Medulla oblongata (tissue), 1 donor: ENCODE measurements around the gene CLASRP.
"Not testable (repeated sequence)": the region's sequence is repeated elsewhere in the genome, so short reads cannot be mapped to it uniquely, and the experiment has no call there.

Experiments used
- DNase-seq: peaks from one replicate; pipeline ENCODE4 v3.0.0-alpha.2; 2015; ENCODE audit errors: extremely low spot score

The CLASRP gene, protein sequence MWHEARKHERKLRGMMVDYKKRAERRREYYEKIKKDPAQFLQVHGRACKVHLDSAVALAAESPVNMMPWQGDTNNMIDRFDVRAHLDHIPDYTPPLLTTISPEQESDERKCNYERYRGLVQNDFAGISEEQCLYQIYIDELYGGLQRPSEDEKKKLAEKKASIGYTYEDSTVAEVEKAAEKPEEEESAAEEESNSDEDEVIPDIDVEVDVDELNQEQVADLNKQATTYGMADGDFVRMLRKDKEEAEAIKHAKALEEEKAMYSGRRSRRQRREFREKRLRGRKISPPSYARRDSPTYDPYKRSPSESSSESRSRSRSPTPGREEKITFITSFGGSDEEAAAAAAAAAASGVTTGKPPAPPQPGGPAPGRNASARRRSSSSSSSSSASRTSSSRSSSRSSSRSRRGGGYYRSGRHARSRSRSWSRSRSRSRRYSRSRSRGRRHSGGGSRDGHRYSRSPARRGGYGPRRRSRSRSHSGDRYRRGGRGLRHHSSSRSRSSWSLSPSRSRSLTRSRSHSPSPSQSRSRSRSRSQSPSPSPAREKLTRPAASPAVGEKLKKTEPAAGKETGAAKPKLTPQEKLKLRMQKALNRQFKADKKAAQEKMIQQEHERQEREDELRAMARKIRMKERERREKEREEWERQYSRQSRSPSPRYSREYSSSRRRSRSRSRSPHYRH

DNA sequence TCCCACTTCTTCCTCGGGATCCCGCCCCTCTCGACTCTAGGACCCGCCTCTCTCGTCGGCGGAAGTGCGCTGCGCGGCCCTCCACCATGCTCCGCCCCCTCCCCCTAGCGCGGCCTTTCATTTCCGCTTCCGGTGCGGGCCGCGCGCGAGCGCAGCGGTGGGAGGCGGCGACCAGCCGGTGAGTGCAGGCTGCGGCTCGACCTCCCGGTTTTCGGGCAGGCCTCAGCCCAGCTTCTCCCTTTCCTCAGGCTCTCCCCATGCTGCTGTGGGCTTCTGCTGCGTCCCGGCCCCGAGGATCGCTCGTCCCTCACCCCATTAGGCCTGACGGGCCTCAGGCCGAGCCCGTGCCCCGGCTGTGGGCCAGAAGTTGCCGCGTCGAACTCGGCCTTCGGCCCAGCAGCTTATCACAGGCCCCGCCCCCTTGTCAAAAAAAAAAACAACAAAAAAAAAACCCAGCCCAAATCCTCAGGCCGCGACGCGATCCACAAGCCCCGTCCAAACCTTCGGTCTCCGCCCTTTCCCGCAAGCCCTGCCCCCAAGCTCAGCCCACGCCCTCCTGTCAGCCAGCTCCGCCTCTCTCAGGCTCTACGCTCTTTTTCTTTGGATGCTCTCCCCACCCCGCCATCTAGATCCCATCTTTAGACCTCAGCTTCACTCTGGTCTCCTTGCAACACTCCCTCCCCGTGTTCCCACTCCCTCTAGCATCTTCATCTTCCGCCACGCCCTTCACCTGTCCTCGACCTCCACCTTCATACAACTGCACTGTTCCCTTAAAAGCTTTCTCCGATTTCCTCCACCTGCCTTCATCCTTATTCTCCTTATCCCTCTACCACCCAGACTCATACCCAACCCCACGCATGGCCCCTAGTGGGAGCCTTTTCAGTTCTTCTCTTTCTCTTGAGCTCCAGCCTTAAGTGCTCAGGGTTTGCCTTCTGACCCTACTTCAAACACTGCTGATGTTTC is at the start of gene CLASRP:
TSS of gene CLASRP (plus strand) at position 115 of the 963 bp plus-strand sequence. CDS start 1,168 bp downstream, outside the sequence.
- DNase-seq: peak; percentile 95

DNA sequence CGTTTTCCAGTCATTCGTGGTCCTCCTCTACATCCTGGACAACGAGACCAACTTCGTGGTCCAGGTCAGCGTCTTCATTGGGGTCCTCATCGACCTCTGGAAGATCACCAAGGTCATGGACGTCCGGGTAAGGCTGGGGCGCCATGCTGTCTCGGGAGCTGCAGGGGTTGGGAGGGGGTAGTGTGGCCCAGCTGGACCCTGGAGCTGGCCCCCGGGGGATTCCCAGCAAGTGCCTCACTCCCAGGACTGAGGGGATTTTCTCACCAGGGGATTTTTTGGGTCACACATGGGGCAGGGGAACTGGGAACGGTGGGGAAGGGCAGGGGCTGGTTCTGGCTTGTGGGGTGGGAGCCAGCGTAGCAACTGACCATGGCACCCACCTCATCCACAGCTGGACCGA is 48.4 kb upstream of the CLASRP start:
- DNase-seq: no peak

DNA sequence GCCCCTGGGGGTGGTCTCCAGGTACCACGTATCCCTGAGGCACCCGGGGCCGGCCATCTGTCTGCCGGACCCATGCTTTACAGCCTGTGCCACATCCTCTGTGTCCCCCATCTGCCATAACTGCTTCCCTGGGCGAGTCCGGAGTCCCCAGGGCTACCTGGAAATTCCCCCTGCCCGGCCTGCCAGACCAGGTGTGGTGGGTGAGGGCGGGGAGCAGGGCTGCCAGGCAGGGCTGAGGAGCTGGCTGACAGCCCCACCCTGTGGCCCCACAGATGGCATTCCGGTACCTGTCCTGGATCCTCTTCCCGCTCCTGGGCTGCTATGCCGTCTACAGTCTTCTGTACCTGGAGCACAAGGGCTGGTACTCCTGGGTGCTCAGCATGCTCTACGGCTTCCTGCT is 47.9 kb upstream of the CLASRP start:
- no peak for DNase-seq

DNA sequence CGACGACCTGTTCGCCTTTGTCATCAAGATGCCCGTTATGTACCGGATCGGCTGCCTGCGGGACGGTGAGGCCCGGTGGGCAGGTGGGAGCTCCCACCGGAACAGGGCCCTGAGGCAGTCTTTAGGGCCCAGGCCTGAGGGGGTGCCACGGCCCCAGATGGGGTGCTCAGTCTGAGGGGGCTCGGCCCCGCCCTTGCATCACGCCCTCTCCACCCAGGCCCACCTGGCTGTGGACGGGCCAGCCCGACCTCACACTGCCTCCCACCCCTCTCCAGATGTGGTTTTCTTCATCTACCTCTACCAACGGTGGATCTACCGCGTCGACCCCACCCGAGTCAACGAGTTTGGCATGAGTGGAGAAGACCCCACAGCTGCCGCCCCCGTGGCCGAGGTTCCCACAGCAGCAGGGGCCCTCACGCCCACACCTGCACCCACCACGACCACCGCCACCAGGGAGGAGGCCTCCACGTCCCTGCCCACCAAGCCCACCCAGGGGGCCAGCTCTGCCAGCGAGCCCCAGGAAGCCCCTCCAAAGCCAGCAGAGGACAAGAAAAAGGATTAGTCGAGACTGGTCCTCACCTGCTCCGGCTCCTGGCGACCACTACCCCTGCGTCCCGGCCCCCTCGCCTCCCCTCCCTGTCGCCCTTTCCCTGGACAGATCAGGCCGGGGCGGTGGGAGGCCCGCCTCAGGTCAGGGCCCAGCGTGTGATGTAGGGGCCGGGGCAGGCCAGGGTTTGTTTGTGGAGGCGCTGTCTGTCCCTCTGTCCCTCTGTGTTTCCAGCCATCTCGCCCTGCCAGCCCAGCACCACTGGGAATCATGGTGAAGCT is 46.3 kb upstream of the CLASRP start:
- DNase-seq: no peak

DNA sequence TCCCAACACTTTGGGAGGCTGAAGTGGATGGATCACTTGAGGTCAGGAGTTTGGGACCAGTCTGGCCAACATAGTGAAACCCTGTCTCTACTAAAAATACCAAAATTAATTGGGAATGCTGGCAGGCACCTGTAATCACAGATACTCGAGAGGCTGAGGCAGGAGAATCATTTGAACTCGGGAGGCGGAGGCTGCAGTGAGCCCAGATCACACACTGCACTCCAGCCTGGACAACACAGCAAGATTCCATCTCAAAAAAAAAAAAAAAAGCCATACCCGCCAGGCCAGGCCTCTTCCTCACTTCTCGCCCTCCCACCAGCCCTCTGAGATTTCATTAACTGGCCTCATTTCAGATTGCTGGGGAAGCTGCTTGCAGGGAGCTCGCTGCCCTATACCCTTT is 45.3 kb upstream of the CLASRP start:
- DNase-seq: no peak

DNA sequence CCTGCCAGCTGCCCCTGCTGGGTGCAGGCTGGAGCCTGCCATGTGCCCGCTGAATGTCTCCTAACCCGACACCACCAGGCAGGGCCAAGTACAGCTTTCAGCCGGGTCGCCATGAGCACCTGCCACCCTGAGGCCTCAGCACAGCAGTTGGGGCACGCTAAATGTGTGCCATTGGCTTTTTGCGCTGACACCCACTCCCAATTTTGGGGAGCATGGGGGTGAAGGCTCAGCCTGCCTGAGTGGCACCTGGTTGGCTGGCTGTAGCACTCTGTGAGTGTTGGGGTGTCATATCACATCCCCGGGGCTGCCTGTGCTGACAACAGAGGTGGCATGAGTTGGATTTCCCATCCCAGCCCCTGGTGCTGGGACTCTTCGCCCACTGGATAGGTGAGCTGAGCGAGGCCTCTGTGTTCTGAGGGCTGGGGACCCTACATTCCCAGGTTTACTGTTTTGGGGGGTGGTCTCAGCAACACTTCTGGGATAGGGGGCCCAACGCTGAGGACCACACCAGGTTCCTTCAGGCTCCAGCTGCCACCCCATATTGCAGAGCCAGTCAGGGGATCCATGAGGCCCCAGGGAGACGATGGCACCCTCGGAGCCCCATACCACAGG is 44.8 kb upstream of the CLASRP start:
- DNase-seq: no peak

DNA sequence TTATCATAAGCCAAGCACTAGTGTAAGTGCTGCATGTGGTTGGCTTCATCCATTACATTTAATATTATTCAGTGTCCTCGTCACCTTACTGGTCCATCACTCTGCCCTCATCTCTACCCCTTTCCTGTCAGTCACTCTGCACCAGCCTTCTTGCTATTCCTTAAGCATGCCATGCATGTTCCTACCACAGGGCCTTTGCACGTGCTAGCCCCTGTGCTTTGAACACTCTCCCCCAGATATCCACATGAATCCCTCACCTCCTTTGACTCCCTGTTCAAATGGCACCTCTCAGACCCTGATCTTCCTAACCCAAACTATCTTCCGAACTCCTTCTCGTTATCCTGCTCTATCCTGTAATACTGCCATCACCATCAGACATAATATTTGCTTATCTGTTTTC is 40.8 kb upstream of the CLASRP start:
- no peak for DNase-seq

DNA sequence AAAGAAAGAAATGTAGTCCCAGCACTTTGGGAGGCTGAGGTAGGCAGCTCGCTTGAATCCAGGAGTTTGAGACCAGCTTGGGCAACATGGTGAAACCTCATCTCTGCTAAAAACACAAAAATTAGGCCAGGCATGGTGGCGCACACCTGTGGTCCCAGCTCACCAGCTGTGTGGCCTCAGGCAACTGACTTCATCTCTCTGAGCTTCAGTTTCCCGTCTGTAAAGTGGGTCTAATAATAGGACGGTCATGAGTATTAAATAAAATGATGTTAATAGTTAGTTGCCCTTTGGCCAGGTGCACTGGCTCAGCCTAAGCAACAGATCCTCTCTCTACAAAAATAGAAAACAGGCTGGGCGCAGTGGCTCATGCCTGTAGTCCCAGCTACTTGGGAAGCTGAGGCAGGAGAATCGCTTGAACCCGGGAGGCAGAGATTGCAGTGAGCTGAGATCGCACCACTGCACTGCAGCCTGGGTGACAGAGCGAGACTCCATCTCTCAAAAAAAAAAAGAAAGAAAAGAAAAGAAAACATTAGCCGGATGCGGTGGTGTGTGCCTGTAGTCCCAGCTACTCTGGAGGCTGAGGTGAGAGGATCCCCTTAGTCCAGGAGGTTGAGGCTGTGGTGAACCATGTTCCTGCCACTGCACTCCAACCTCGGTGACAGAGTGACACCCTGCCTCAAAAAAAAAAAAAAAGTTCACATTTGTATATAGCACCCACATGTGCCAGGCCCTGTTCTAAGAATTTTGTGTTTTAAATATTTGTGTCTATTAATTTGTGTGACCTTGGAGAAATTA is 39.5 kb upstream of the CLASRP start:
- not testable (repeated sequence) for DNase-seq

DNA sequence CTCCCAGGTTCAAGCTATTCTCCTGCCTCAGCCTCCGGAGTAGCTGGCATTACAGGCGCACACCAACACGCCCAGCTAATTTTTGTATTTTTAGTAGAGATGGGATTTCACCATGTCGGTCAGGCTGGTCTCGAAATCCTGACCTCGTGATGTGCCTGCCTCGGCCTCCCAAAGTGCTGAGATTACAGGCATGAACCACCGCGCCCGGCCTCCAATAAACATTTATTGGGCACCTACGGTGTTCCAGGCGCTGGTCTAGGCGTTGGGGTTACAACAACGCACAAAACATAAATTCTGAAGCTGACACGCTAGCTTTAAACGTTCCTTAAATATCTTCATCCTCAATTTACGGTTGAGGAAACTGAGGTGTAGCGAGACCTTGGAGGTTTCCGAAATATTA is 38.2 kb upstream of the CLASRP start:
- DNase-seq: not testable (repeated sequence)

DNA sequence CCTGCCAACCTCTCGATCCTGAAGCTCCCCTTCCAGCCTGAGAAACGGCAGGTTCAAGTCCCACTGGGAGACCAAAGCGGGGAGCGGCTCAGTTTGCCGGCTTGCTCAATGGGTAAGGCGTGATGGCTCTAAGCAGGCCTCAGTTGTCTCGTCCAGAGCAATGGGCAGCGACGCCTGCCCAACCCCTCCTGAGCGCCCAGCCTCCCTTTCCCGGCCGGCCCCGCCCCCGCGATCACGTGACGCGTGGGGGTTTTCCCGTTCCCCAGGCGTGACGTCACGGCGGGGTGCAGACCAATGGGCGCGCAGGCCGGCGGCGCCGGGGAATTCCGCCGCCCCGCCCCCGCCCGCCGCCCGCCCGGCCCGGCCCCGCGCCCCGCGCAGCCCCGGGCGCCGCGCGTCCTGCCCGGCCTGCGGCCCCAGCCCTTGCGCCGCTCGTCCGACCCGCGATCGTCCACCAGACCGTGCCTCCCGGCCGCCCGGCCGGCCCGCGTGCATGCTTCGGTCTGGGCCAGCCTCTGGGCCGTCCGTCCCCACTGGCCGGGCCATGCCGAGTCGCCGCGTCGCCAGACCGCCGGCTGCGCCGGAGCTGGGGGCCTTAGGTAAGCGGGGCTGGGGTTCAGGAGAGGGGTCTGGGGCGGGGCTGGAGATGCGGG is 37.6 kb upstream of the CLASRP start, which contains the start of gene RELB:
TSS of gene RELB (plus strand) at position 378 of the 653 bp plus-strand sequence. CDS start at position 494, 116 bp downstream.
- DNase-seq: peak; percentile 93

DNA sequence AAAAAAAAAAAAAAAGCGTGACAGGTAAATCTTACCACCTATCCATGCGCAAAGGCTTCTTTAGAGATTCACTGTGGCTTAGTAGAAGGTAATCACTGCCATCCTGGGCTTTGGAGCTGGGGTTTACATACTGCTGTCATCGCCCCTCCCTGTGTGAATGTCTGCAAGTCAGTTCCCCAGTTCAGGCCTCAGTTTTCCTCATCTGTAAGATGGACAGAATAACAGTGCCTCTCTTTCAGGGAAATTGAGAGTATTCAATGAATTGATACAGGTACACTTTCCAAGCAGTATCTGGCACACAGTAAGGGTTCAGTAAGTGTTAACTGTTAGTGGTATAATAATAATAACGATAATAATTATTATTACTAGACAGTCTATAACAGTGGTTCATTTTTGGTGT is 35.4 kb upstream of the CLASRP start:
- no peak for DNase-seq

DNA sequence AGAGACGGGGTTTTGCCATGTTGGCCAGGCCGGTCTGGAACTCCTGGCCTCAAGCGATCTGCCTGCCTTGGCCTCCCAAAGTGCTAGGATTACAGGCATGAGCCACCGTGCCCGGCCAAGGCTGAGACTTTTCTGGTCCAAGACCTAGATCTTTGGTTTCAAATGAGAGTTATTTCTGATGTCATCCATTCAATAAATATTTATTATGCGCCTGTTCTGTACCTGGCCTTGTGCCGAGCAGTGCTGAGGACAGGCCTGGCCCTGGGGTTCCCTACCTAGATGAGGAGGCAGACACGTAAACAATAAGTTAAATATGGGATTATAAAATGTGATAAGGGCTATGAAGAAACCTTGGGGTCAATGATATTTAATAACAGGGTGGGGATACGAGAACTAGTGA is 33.1 kb upstream of the CLASRP start:
- no peak for DNase-seq

DNA sequence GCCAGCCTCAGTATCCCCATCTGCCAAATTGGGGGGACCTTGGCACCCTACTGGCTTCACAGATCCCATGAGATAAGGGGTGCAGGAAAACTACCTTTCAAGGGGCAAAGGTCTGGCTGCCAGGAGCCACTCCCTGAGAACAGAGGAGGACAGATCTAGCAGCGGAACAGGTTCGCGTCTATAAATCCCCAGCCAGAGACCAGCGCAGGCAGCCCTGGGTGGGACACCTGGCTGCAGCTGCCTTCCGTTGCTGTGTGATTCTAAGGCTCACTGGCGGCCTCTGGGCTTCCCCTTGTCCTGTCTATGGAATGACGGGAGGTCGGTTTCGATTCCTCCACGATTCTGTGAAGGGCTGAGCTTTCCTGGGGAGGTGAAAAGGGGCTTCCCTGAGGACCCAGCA is 30.3 kb upstream of the CLASRP start:
- DNase-seq: no peak

DNA sequence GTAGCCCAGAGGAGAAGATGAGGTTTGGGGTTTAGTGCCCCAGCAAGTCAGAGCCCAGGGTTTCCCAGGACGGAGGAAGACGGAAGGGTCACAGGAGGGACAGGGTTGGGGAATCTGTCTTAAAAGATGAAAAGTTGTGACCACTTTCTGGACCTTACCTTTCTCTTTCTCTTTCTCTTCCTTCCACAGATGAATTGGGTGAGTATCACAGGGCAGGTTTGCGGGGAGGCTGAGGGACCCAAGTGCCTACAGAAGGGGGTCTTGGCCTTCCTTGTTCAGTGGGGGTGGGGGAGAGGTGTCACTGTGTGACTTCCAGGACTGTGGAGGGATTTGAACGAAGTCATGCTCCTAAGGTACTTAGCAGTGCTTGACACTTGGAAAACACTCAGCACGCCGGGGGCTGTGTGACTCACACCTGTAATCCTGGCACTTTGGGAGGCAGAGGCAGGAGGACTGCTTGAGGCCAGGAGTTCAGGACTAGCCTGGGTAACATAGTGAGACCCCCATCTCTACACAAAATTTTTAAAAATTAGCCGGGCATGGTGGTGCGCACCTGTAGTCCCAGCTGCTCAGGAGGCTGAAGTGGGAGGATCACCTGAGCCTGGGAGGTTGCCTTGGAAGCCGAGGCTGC is 29.1 kb upstream of the CLASRP start:
- DNase-seq: no peak

DNA sequence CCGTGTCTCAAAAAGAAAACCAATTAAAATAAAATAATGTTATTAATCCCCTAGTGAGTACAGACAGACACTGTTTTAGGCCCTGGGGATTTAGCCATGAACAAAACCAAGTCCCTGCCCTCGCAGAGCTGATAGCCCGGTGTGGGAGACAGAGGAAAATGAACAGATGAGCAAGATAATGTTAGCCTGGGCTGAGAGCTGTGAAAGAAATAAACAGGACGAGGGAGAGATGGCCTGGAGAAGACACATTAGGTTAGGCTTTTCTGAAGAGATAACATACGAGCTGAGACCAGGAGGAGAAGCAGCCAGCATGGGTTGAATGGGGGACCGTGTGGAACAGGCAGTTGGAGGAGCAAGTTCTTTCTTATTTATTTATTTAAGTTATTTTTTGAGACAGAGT is 28.5 kb upstream of the CLASRP start:
- DNase-seq: no peak

DNA sequence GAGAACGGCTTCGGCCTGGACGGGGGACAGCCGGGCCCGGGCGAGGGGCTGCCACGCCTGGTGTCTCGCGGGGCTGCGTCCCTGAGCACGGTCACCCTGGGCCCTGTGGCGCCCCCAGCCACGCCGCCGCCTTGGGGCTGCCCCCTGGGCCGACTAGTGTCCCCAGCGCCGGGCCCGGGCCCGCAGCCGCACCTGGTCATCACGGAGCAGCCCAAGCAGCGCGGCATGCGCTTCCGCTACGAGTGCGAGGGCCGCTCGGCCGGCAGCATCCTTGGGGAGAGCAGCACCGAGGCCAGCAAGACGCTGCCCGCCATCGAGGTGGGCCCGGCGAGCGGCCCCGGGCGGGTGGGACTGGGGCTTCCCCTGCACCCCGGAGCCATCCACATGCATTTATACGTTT is 26.9 kb upstream of the CLASRP start:
- DNase-seq: no peak

DNA sequence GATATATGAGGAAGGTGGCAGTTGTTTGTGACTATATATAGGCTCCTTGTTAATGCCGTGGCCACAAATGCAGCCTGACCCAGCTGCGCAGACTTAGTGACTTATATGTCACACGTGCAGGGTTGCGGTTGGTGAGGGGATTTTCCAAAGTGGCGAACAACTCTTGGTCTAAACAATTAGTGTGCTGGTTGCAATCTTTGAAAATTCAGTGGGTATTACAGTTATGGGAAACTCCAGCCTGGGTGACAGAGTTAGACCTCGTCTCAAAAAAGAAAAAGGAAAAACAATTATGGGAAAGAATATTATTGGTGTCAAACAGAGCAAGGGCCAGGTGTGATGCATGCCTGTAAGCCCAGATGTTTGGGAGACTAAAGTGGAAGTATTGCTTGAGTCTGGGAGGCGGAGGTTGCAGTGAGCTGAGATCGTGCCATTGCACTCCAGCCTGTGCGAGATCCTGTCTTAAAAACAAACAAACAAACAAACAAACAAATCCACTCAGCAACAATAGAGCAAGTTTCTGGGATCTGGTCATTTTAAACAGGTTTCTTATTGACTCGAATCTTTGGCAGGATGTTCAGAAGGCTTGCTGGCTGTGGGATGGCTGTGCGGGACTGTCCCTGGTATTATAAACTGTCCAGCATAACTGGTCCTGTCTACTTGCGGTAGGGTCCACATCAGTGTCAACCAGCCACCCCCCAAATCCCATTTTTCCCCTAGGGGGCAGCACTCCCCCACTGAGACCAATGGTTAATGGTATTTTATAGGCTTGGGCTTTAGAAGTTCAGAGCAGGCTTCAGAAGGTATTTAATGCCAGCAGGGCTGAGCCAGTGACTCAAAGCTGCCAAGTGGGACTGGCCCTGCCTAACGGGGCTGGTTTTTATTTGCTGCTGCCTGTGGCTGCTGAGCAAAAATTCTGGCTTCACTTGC is 22.2 kb upstream of the CLASRP start:
- DNase-seq: peak; percentile 89

DNA sequence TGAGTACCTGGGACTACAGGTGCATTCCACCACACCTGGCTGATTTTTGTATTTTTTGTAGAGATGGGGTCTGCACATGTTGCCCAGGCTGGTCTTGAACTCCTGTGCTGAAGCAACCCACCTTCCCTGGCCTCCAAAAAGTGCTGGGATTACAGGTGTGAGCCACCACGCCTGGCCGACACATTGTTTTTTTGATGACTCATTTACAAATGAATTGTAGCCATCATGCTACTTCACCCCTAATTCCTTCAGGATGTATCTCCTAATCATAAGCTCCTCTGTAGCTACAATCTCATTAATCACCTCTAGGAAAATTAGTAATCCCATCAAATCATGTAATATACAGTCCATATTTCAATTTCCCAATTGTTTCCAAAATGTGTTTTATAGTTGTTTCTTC is 19.7 kb upstream of the CLASRP start:
- no peak for DNase-seq
